ENCODE data around the gene GCNA. TPM values are rescaled to one million over a fixed set of nuclear protein-coding genes. Genes with fewer than 3 reads are reported as not detected.
A peak's percentile ranks its signal among the peaks of the same experiment; 100 is the strongest.
"Not testable (repeated sequence)": the region's sequence is repeated elsewhere in the genome, so short reads cannot be mapped to it uniquely, and the experiment has no call there.

The GCNA gene
- total RNA-seq, 2 experiments from 2014 or later: 3.5 to 5.1 TPM

DNA sequence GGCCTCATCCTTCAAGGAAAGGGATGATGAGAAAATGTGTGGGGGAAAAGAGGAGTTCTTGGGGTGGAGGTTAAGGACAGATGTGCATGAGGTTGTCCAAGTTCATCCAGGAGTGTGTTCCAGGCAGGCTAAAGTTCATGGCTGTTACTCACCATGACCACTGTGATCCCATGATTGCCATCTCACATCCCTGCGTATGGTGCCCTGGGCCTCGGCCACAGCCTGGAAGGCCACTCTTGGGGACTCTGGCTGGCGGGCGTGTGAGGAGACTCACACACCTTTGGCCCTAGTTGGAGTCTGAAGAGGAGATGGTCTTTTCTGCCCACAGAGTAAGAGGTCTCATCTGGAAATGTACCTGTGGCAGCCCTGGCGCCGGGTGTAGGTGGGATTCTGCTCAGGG lies 81.7 kb downstream of the GCNA start:
- ATAC-seq: no peak
- ChIA-PET POLR2A (no interaction called here), CTCF (no interaction called here)
- Mint-ChIP-seq H3K27me3 (peaks cover 3% of the 10 kb centered on the region), H3K4me3 (no peak overlapping the region), H3K27ac (no peak overlapping the region), H3K36me3 (ENCODE audit: low read depth) (no peaks in the 10 kb centered on the region), H3K9me3 (no peaks in the 10 kb centered on the region), H3K4me1 (ENCODE audit: low read depth) (peaks cover 31% of the 10 kb centered on the region)
- intact Hi-C loops (cut with micrococcal nuclease): no loop called here
- DNase-seq: no peak
- TF ChIP-seq CTCF (IDR thresholded peaks at IDR 0.05): no peak

- ChIA-PET POLR2A (no interaction called here), CTCF (no interaction called here)
- H3K4me3 Mint-ChIP-seq: no peak overlapping the region
- H3K9me3 Mint-ChIP-seq: no peaks in the 10 kb centered on the region
- peaks cover 31% of the 10 kb centered on the region for H3K4me1 Mint-ChIP-seq (ENCODE audit: low read depth)
- intact Hi-C loops (cut with micrococcal nuclease): no loop called here
- ATAC-seq (no peak), DNase-seq (no peak)
- no peak overlapping the region for H3K27ac Mint-ChIP-seq
- no peak for TF ChIP-seq CTCF (IDR thresholded peaks at IDR 0.05)
- H3K36me3 Mint-ChIP-seq (ENCODE audit: low read depth): no peaks in the 10 kb centered on the region
- H3K27me3 Mint-ChIP-seq: peaks cover 3% of the 10 kb centered on the region
Measured at GRCh38 chrX:71660562-71661416, 82.6 kb downstream of the GCNA start.

- no peak for ATAC-seq
- intact Hi-C loops (cut with micrococcal nuclease): no loop called here
- no peaks in the 10 kb centered on the region for H3K9me3 Mint-ChIP-seq
- H3K4me3 Mint-ChIP-seq: no peak overlapping the region
- no peaks in the 10 kb centered on the region for H3K36me3 Mint-ChIP-seq (ENCODE audit: low read depth)
- TF ChIP-seq CTCF (IDR thresholded peaks at IDR 0.05): no peak
- peaks cover 30% of the 10 kb centered on the region for H3K4me1 Mint-ChIP-seq (ENCODE audit: low read depth)
- CTCF ChIA-PET: no interaction called here
- POLR2A ChIA-PET: interaction anchor here (0.6 kb wide), 1 partner anchor 224 kb away, joined by 3 read pairs; no protein-coding TSS in a partner anchor
- H3K27me3 Mint-ChIP-seq: peaks cover 3% of the 10 kb centered on the region
- DNase-seq: no peak
- H3K27ac Mint-ChIP-seq: no peak overlapping the region
Measured at GRCh38 chrX:71661919-71662318, 83.7 kb downstream of the GCNA start.

DNA sequence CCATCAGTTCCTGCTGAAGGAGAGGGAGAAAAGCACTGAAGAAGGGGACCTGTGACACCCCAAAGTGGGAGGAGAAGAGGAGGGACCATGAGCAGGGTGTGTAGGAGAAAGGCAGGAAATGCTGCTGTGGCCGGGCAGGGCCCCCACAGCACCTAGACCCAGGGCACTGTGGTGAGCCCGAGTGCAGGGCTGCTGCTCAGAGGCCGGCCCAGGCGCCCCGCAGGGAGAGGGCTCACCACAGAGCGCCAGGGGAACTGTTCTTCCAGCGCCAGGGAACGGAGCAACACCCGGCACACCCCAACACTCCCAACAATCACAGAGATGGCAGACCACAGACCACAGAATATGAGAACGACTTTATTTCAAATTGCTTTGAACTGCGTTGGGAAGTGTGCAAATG lies 84.4 kb downstream of the GCNA start:
- intact Hi-C loops (cut with micrococcal nuclease); CTCF ChIA-PET; H3K9me3 Mint-ChIP-seq; H3K27me3 Mint-ChIP-seq; H3K36me3 Mint-ChIP-seq (ENCODE audit: low read depth); POLR2A ChIA-PET: not testable (repeated sequence)
- Mint-ChIP-seq H3K27ac (peak overlapping the region; percentile 73), H3K4me3 (peak overlapping the region; percentile 66), H3K4me1 (ENCODE audit: low read depth) (peaks cover 26% of the 10 kb centered on the region)
- ATAC-seq: peak; percentile 52
- peak; percentile 42 for DNase-seq

Other genes with a start within 250 kb of the GCNA start
- gene TAF1, start 212.1 kb upstream of the GCNA start, total RNA-seq: 10 to 100 TPM; 26.8 to 30.9 TPM
- 100 to 1,000 TPM; 354 to 358 TPM for gene OGT, start 45.3 kb upstream of the GCNA start, total RNA-seq
- 10 to 100 TPM; 42.4 to 43.8 TPM for gene CXCR3, start 40.1 kb downstream of the GCNA start, total RNA-seq
- not detected for gene CXorf49, start 139.8 kb downstream of the GCNA start, total RNA-seq
- gene CXorf49B, start 184.9 kb downstream of the GCNA start, total RNA-seq: not detected

Measured in activated CD8-positive, alpha-beta T cell treated with anti-CD3 and anti-CD28 coated beads for 36 hours (primary cell).